ENCODE measurements around the gene C19orf44.

DNA sequence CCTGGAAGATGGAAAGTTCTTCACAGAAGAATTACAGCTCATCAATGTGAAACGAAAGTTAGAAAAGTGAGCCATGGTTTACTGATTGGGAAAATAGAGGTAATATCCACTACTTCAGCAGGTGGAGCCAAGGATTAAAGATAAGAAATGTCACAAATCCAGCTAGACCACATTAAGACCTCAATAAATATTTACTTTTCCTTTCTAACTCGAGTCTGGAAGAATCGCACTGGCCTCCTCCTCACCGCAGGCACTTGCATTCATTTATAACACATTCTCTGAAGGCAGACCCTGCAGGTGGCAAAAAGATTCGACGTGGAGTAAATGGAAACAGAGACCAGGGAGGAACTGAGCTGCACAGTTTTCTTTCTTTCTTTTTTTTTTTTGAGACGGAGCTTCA is 68.6 kb downstream of the C19orf44 start:
- TF ChIP-seq, protein P1, sequence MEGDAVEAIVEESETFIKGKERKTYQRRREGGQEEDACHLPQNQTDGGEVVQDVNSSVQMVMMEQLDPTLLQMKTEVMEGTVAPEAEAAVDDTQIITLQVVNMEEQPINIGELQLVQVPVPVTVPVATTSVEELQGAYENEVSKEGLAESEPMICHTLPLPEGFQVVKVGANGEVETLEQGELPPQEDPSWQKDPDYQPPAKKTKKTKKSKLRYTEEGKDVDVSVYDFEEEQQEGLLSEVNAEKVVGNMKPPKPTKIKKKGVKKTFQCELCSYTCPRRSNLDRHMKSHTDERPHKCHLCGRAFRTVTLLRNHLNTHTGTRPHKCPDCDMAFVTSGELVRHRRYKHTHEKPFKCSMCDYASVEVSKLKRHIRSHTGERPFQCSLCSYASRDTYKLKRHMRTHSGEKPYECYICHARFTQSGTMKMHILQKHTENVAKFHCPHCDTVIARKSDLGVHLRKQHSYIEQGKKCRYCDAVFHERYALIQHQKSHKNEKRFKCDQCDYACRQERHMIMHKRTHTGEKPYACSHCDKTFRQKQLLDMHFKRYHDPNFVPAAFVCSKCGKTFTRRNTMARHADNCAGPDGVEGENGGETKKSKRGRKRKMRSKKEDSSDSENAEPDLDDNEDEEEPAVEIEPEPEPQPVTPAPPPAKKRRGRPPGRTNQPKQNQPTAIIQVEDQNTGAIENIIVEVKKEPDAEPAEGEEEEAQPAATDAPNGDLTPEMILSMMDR (IDR thresholded peaks at IDR 0.05): no peak
- TF ChIP-seq EP300 (IDR thresholded peaks at IDR 0.05) (no peak), POLR2A (IDR thresholded peaks at IDR 0.05) (no peak)

Data from ovary (tissue), 3 donors.